Panc1 (cell line): ENCODE measurements around the gene AGBL4.

Experiments
- CTCF ChIP-seq: fragments of 450-650 bp; IDR thresholded peaks from 2 replicates; pipeline ENCODE4 v1.5.1; 2017; ENCODE audit warnings: mild to moderate bottlenecking
- POLR2AphosphoS5 ChIP-seq: IDR thresholded peaks from 2 replicates; pipeline ENCODE4 v1.6.1; 2012; ENCODE audit warnings: mild to moderate bottlenecking, low read depth, low read length, moderate library complexity
- SIN3A ChIP-seq: IDR thresholded peaks from 2 replicates; pipeline ENCODE4 v1.6.1; 2012; ENCODE audit warnings: low read depth, mild to moderate bottlenecking, low read length, moderate library complexity, borderline replicate concordance; ENCODE audit not compliant: insufficient read depth

DNA sequence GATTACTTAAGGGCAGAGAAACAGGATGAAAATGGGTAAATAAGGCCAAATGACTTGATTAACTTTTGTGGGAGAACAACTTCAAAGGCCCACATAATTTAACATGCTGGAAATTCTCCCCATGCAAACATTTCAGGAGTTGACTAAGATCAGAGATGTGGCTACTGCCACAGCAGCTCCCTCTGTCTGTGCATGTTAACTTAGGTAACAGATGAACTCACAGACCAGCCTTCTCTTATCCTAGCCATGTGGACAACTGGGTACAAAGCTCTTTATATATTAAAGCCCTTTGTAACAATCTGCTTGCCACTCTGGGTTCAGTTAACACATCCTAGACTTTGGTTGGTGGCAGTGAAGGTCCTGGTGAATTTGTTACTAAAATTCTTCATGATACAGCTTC is 1280.3 kb downstream of the AGBL4 start:
- no peak for TF ChIP-seq POLR2AphosphoS5
- no peak for TF ChIP-seq SIN3A
- no peak for TF ChIP-seq CTCF
